Measurements from ENCODE around the gene YIF1B. TPM values are rescaled to one million over a fixed set of nuclear protein-coding genes. Genes with fewer than 3 reads are reported as not detected.

The YIF1B gene
- total and polyA plus RNA-seq, 9 of the 15 experiments (the other 6 are each of a cell fraction or from before 2014, with no cell fraction given): 8.5 to 586 (median 323) TPM

DNA sequence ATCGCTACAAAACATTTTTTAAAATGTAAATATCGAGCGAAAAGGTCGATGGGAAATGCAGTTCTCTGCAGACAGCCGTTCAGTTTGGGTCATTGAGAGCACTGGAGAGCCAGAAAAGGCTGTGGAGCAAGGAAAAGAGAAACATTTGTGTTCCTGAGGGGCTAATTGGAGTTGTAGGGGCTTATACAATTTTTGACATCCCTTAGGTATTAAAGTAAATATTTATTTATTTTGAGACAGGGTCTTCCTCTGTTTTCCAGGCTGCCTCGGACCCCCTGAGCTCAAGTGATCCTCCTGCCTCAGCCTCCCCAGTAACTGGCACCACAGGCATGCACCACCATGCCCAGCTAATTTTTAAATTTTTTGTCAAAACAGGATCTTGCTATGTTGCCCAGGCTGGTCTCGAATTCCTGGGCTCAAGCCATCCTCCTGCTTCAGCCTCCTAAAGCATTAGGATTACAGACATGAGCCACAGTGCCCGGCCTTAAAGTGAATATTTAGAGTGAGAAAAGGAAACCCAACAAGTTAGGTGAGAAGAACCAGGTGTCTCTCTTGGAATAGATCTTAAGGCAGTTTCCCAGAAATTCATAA lies 825 bp upstream of the YIF1B start (continued):
- TF ChIP-seq, protein P1, sequence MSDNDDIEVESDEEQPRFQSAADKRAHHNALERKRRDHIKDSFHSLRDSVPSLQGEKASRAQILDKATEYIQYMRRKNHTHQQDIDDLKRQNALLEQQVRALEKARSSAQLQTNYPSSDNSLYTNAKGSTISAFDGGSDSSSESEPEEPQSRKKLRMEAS (CRISPR knock-in tag; IDR thresholded peaks at IDR 0.05): no peak
- TF ChIP-seq, protein P2, sequence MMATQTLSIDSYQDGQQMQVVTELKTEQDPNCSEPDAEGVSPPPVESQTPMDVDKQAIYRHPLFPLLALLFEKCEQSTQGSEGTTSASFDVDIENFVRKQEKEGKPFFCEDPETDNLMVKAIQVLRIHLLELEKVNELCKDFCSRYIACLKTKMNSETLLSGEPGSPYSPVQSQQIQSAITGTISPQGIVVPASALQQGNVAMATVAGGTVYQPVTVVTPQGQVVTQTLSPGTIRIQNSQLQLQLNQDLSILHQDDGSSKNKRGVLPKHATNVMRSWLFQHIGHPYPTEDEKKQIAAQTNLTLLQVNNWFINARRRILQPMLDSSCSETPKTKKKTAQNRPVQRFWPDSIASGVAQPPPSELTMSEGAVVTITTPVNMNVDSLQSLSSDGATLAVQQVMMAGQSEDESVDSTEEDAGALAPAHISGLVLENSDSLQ (IDR thresholded peaks at IDR 0.05): no peak
- TF ChIP-seq ETV5 (CRISPR knock-in tag; IDR thresholded peaks at IDR 0.05; ENCODE audit: low read depth) (no peak), CHD1 (IDR thresholded peaks at IDR 0.05; ENCODE audit: low read length) (peak; percentile 74), SMARCA4 (IDR thresholded peaks at IDR 0.05) (no peak), RBM17 (IDR thresholded peaks at IDR 0.05; ENCODE audit: borderline replicate concordance, low read depth, low read length) (no peak), GABPA (tag; conservative IDR thresholded peaks at IDR 0.05; ENCODE audit: low read depth) (no peak), OTX1 (CRISPR knock-in tag; IDR thresholded peaks at IDR 0.05) (no peak), SREBF2 (CRISPR knock-in tag; IDR thresholded peaks at IDR 0.05) (no peak), NR4A1 (CRISPR knock-in tag; IDR thresholded peaks at IDR 0.05) (no peak), NR4A1 (tag; IDR thresholded peaks at IDR 0.05) (no peak), RAD51 (IDR thresholded peaks at IDR 0.05; ENCODE audit: borderline replicate concordance, low read depth) (no peak), RBFOX2 (IDR thresholded peaks at IDR 0.05; ENCODE audit: low read depth, low read length) (peak; percentile 54; the same call in 1 of the 2 replicates), EP300 (IDR thresholded peaks at IDR 0.05; ENCODE audit: low read length) (no peak), ZNF347 (CRISPR knock-in tag; IDR thresholded peaks at IDR 0.05; ENCODE audit: low read depth) (no peak), ZNF121 (CRISPR knock-in tag; conservative IDR thresholded peaks at IDR 0.05) (peak; percentile 100), ZNF41 (CRISPR knock-in tag; conservative IDR thresholded peaks at IDR 0.05) (no peak), XRCC3 (IDR thresholded peaks at IDR 0.05) (no peak)
- TF ChIP-seq, protein P3, sequence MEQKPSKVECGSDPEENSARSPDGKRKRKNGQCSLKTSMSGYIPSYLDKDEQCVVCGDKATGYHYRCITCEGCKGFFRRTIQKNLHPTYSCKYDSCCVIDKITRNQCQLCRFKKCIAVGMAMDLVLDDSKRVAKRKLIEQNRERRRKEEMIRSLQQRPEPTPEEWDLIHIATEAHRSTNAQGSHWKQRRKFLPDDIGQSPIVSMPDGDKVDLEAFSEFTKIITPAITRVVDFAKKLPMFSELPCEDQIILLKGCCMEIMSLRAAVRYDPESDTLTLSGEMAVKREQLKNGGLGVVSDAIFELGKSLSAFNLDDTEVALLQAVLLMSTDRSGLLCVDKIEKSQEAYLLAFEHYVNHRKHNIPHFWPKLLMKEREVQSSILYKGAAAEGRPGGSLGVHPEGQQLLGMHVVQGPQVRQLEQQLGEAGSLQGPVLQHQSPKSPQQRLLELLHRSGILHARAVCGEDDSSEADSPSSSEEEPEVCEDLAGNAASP (IDR thresholded peaks at IDR 0.05): no peak
- TF ChIP-seq, protein P4, sequence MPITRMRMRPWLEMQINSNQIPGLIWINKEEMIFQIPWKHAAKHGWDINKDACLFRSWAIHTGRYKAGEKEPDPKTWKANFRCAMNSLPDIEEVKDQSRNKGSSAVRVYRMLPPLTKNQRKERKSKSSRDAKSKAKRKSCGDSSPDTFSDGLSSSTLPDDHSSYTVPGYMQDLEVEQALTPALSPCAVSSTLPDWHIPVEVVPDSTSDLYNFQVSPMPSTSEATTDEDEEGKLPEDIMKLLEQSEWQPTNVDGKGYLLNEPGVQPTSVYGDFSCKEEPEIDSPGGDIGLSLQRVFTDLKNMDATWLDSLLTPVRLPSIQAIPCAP (CRISPR knock-in tag; IDR thresholded peaks at IDR 0.05; ENCODE audit: borderline replicate concordance): no peak
- TF ChIP-seq, protein P5, sequence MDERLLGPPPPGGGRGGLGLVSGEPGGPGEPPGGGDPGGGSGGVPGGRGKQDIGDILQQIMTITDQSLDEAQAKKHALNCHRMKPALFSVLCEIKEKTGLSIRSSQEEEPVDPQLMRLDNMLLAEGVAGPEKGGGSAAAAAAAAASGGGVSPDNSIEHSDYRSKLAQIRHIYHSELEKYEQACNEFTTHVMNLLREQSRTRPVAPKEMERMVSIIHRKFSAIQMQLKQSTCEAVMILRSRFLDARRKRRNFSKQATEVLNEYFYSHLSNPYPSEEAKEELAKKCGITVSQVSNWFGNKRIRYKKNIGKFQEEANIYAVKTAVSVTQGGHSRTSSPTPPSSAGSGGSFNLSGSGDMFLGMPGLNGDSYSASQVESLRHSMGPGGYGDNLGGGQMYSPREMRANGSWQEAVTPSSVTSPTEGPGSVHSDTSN (CRISPR knock-in tag; IDR thresholded peaks at IDR 0.05; ENCODE audit: low read depth): no peak
- TF ChIP-seq, protein P5 (tag; conservative IDR thresholded peaks at IDR 0.05; ENCODE audit: low read depth): no peak

All from K562 (cell line).